A549 (cell line): ENCODE results near the gene SHLD1. TPM values are rescaled to one million over a fixed set of nuclear protein-coding genes. Genes with fewer than 3 reads are reported as not detected.
A peak's percentile ranks its signal among the peaks of the same experiment; 100 is the strongest.
"Not testable (repeated sequence)": the region's sequence is repeated elsewhere in the genome, so short reads cannot be mapped to it uniquely, and the experiment has no call there.

Experiments
- ATAC-seq, 2 experiments: fragments of 200-7000 bp in 1 of 2; fragments of >200 bp in 1 of 2; cut with Nextera tagmentation in 1 of 2; cut with Tn5 transposase in 1 of 2; 3 replicates each; pipeline versions ENCODE4 v1.8.0 to v1.9.1; 2018 to 2020; ENCODE audit warnings: mild to moderate bottlenecking in 1 of 2, moderate library complexity in 1 of 2
- CTCF ChIA-PET: fragments of 300-600 bp; sonication (Branson Sonifier 250); formaldehyde crosslinking; extraction: SDS; loops from one replicate; lab custom pipeline; 2021; ENCODE audit warnings: antibody characterized with exemption, inconsistent platforms; lab: Yijun Ruan, JAX
- POLR2A ChIA-PET: fragments of 350-600 bp; formaldehyde crosslinking; extraction: SDS; loops from one replicate; lab custom pipeline; 2021; ENCODE audit warnings: antibody characterized with exemption, inconsistent platforms; lab: Yijun Ruan, JAX
- DNase-seq, 2 experiments: peaks; one replicate each; pipeline versions ENCODE4 v3.0.0 to v3.0.0-alpha.2; 2011 to 2016; ENCODE audit warnings: low read depth in 1 of 2, low spot score in 1 of 2
- FAIRE-seq: peaks from 2 replicates; lab custom pipeline; 2011; peaks lifted over from hg19 to GRCh38; lab: Jason Lieb, UNC
- H3K27ac ChIP-seq, 2 experiments: fragments of >200 bp; sonication (Bioruptor Twin); formaldehyde crosslinking; 3 replicates each; pipeline ENCODE4 v1.5.1; 2016 to 2017
- H3K4me1 ChIP-seq: fragments of >200 bp; sonication (Bioruptor Twin); formaldehyde crosslinking; 3 replicates; pipeline ENCODE4 v1.6.1; 2016
- H3K4me2 ChIP-seq: fragments of >200 bp; sonication (Bioruptor Twin); formaldehyde crosslinking; 3 replicates; pipeline ENCODE4 v1.6.1; 2016
- H3K4me3 ChIP-seq: fragments of >200 bp; sonication (Bioruptor Twin); formaldehyde crosslinking; 3 replicates; pipeline ENCODE4 v1.5.1; 2016
- H3K9me3 ChIP-seq: fragments of >200 bp; sonication (Bioruptor Twin); formaldehyde crosslinking; 3 replicates; pipeline ENCODE4 v1.6.1; 2016
- CHD2 ChIP-seq: fragments of 150-350 bp; IDR thresholded peaks from 2 replicates; pipeline ENCODE4 v1.6.1; 2014; ENCODE audit warnings: low read length; ENCODE audit not compliant: partially characterized antibody
- E2F6 ChIP-seq: IDR thresholded peaks from 2 replicates; pipeline ENCODE4 v1.6.1; 2012; ENCODE audit warnings: low read depth, borderline replicate concordance
- HEYL ChIP-seq: fragments of 250-450 bp; sonication (Bioruptor Pico); IDR thresholded peaks from 2 replicates; pipeline ENCODE4 v1.8.0; 2021; ENCODE audit warnings: mild to moderate bottlenecking, moderate library complexity
- HOXA7 ChIP-seq: fragments of 250-450 bp; sonication (Bioruptor Pico); IDR thresholded peaks from 2 replicates; pipeline ENCODE4 v1.5.0; 2020; ENCODE audit warnings: mild to moderate bottlenecking, moderate library complexity
- HOXB13 ChIP-seq: fragments of 250-450 bp; sonication (Bioruptor Pico); IDR thresholded peaks from 2 replicates; pipeline ENCODE4 v1.5.0; 2020; ENCODE audit warnings: low read depth, mild to moderate bottlenecking, moderate library complexity
- JUN ChIP-seq, 2 experiments: fragments of >200 bp; sonication (Bioruptor Twin); formaldehyde crosslinking; IDR thresholded peaks; 2 replicates in 1 of 2; 3 replicates in 1 of 2; pipeline ENCODE4 v1.6.1; 2016 to 2017
- KDM5A ChIP-seq: fragments of 200-600 bp; sonication (generic); IDR thresholded peaks from 2 replicates; pipeline ENCODE4 v1.6.1; 2016; ENCODE audit warnings: antibody characterized with exemption, mild to moderate bottlenecking
- NFE2L2 ChIP-seq: fragments of 150-350 bp; conservative IDR thresholded peaks from 2 replicates; pipeline ENCODE4 v1.6.1; 2014; ENCODE audit warnings: low read length
- PHF8 ChIP-seq: fragments of 200-600 bp; sonication (generic); IDR thresholded peaks from 2 replicates; pipeline ENCODE4 v1.6.1; 2016; ENCODE audit warnings: low read depth, mild to moderate bottlenecking, antibody characterized with exemption, moderate library complexity, borderline replicate concordance
- RCOR1 ChIP-seq: fragments of 150-350 bp; IDR thresholded peaks from 2 replicates; pipeline ENCODE4 v1.6.1; 2014; ENCODE audit warnings: antibody characterized with exemption, low read length, low read depth
- REST ChIP-seq: fragments of 200-600 bp; sonication (generic); IDR thresholded peaks from 2 replicates; pipeline ENCODE4 v1.6.1; 2016; ENCODE audit warnings: antibody characterized with exemption, mild to moderate bottlenecking, moderate library complexity
- RFX5 ChIP-seq: fragments of 450-650 bp; IDR thresholded peaks from 2 replicates; pipeline ENCODE4 v1.7.1; 2014; ENCODE audit warnings: antibody characterized with exemption, mild to moderate bottlenecking, moderate library complexity
- RNF2 ChIP-seq: fragments of 200-600 bp; sonication (generic); IDR thresholded peaks from 2 replicates; pipeline ENCODE4 v1.6.1; 2016; ENCODE audit warnings: low read depth, mild to moderate bottlenecking, antibody characterized with exemption, moderate library complexity, borderline replicate concordance
- SREBF2 ChIP-seq: fragments of 450-650 bp; IDR thresholded peaks from 2 replicates; pipeline ENCODE4 v1.6.1; 2014; ENCODE audit warnings: mild to moderate bottlenecking, moderate library complexity
- ZC3H11A ChIP-seq: fragments of 450-650 bp; IDR thresholded peaks from 2 replicates; pipeline ENCODE4 v1.6.1; 2014; ENCODE audit warnings: antibody characterized with exemption, mild to moderate bottlenecking
- ZNF302 ChIP-seq: fragments of 250-450 bp; sonication (Bioruptor Pico); IDR thresholded peaks from 2 replicates; pipeline ENCODE4 v1.9.0; 2021; ENCODE audit warnings: inconsistent platforms, mild to moderate bottlenecking, moderate library complexity
- WGBS: methylation state at CpG from one replicate; pipeline ENCODE4 v1.1.6; 2017; ENCODE audit errors: missing lambda C conversion rate; 5-methylcytosine and 5-hydroxymethylcytosine counted together
- polyA plus RNA-seq, 4 experiments: library from polyadenylated mRNA; depleted of rRNA in 3 of 4; stranded (reverse); fragments of >200 nt; fragmentation: RNase III in 1 of 4; extraction: RNeasy Plus Mini Kit Qiagen cat#74134 plus additional on column Dnase treatment in 1 of 4; gene quantifications; 2 replicates in 3 of 4; 3 replicates in 1 of 4; pipeline ENCODE4 v1.2.3, GENCODE V29; 2011 to 2017
- TF ChIP-seq, protein P1 (sequence below): fragments of 150-350 bp; IDR thresholded peaks from 2 replicates; pipeline ENCODE4 v1.6.1; 2014; ENCODE audit warnings: low read depth, mild to moderate bottlenecking, low read length

SHLD1 gene
- polyA plus RNA-seq, 2 of the 4 experiments (the other 2 are of a cell fraction) = 6.5 to 18.4 TPM

DNA sequence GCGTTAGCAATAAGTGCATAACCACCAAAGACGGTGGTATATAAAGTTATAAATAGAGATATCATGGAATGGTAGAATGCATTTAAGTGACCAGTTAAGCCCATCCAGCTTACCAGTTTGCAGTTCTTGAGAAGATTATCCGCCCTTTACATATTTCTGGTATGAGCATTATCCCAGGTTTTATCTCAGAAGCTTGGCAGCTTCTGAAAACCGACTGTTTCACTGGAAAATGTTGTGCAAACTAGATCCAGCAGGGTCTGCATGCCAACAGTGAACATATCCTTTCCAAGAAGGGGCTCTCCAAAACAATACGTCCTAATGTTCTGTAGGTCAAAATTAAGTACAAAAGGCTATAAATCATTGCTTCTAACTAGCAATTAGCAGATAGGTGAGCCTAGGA is 29.5 kb upstream of the SHLD1 start (continued):
- no peak for TF ChIP-seq RCOR1
- no peak for TF ChIP-seq JUN (IDR thresholded peaks at IDR 0.05)
- TF ChIP-seq KDM5A = no peak
- no peak for TF ChIP-seq NFE2L2
- TF ChIP-seq HEYL (CRISPR knock-in tag) = no peak

GRCh38 chr20:5721356-5721755 is 28.8 kb upstream of the SHLD1 start:
- ATAC-seq, DNase-seq, H3K4me3 ChIP-seq, POLR2A ChIA-PET, FAIRE-seq, H3K4me2 ChIP-seq, H3K9me3 ChIP-seq: not testable (repeated sequence)
- CTCF ChIA-PET = interaction anchor here (1.2 to 4.2 kb wide), 4 partner anchors 12 to 67 kb away, joined by 3 to 20 read pairs (median 4); no protein-coding TSS in a partner anchor
- Histone ChIP-seq H3K4me1 (peaks cover 53% of the 10 kb centered on the region), H3K27ac (peak overlapping the region; percentile 40 to 91; a peak in 4 of 6 replicates)
- WGBS = 95% methylated on average over 6 of the region's 6 CpGs

DNA sequence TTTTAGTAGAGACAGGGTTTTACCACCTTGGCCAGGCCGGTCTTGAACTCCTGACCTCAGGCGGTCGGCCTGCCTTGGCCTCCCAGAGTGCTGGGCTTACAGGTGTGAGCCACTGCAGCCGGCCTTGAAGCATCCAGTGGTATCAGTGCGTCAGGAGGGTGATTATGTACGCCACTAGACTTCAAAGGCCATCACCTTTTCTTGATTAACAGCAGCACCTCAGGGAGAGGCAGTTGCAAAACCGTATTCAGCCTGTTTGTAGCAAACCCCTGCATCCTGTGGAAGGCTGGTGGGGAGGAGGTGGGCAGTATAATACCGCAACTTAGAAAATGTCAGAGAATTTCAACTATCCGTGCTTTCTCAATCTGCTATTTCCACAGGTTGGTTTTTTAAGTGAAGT is 27.3 kb upstream of the SHLD1 start:
- Histone ChIP-seq H3K27ac (peak overlapping the region; percentile 84 to 91), H3K4me2 (no peak overlapping the region), H3K9me3 (peaks cover 7% of the 10 kb centered on the region), H3K4me1 (peaks cover 53% of the 10 kb centered on the region), H3K4me3 (no peak overlapping the region)
- no peak for FAIRE-seq
- ChIA-PET CTCF (interaction anchor here (1.1 to 4.2 kb wide), 5 partner anchors 28 to 114 kb away, joined by 3 to 20 read pairs (median 4); no protein-coding TSS in a partner anchor), POLR2A (interaction anchor here (0.8 kb wide), 1 partner anchor 113 kb away, joined by 3 read pairs; no protein-coding TSS in a partner anchor)
- TF ChIP-seq RFX5 (no peak), ZNF302 (CRISPR knock-in tag) (no peak), E2F6 (no peak), HOXB13 (no peak), HOXA7 (no peak), CHD2 (no peak), RNF2 (no peak), PHF8 (no peak), KDM5A (no peak), ZC3H11A (no peak), SREBF2 (no peak), REST (no peak)
- TF ChIP-seq, protein P1, sequence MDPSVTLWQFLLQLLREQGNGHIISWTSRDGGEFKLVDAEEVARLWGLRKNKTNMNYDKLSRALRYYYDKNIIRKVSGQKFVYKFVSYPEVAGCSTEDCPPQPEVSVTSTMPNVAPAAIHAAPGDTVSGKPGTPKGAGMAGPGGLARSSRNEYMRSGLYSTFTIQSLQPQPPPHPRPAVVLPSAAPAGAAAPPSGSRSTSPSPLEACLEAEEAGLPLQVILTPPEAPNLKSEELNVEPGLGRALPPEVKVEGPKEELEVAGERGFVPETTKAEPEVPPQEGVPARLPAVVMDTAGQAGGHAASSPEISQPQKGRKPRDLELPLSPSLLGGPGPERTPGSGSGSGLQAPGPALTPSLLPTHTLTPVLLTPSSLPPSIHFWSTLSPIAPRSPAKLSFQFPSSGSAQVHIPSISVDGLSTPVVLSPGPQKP = no peak
- 89% methylated on average over 9 of the region's 9 CpGs for WGBS
- no peak for ATAC-seq
- DNase-seq = no peak
